Panc1 (cell line): ENCODE results near the gene IL18RAP.

Experiments used
- CTCF ChIP-seq: fragments of 450-650 bp; IDR thresholded peaks from 2 replicates; pipeline ENCODE4 v1.5.1; 2017; ENCODE audit warnings: mild to moderate bottlenecking
- REST ChIP-seq, 2 experiments: IDR thresholded peaks; 2 replicates each; pipeline ENCODE4 v1.6.1; 2011 to 2012; ENCODE audit warnings: low read depth in 2 of 2, control low read depth in 1 of 2, low read length in 1 of 2, mild to moderate bottlenecking in 1 of 2, moderate library complexity in 1 of 2; ENCODE audit not compliant: insufficient read depth in 1 of 2

DNA sequence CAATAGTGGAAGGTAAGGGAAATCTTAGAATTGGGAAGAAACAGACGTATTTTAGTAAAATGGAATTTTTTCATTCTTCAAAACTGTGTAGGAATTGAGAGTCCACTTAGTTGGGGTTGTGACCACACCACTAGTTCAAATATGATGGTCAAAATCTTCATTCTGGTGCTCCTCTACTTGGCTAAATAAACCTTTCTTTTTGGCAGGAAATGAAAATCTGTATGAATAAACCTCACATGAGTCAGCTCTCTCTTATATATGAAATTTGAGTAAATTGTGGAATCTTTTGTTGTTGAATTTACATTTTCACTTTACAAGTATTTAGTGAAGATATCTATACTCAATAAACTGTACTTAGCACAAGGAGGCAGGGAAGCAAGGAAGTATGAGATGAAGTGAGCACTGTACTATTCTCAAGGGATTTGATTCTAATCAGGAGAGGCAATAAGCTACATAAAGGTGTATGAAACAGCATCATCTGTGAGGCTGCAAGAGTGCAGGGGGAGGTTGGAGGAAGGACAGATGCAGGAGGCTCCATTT, 46.8 kb upstream of the IL18RAP start:
- TF ChIP-seq REST (IDR thresholded peaks at IDR 0.05; ENCODE audit: insufficient read depth in 1 of 2, low read depth in 2 of 2, low read length in 1 of 2) (no peak), CTCF (no peak)
